DOHH2 (cell line): Measurements from ENCODE around the gene NCF4.

Experiments
- EZH2phosphoT487 ChIP-seq: fragments of 200-600 bp; sonication (generic); IDR thresholded peaks from 2 replicates; pipeline ENCODE4 v1.6.1; 2017; ENCODE audit warnings: borderline replicate concordance, mild to moderate bottlenecking, antibody characterized with exemption, low read length, moderate library complexity, mixed read lengths
- TF ChIP-seq, protein P1 (sequence below): fragments of 200-600 bp; sonication (generic); IDR thresholded peaks from one replicate; pipeline ENCODE4 v1.5.1; 2014; ENCODE audit warnings: antibody characterized with exemption, mild to moderate bottlenecking, low read depth, low read length; ENCODE audit not compliant: poor library complexity, severe bottlenecking

DNA sequence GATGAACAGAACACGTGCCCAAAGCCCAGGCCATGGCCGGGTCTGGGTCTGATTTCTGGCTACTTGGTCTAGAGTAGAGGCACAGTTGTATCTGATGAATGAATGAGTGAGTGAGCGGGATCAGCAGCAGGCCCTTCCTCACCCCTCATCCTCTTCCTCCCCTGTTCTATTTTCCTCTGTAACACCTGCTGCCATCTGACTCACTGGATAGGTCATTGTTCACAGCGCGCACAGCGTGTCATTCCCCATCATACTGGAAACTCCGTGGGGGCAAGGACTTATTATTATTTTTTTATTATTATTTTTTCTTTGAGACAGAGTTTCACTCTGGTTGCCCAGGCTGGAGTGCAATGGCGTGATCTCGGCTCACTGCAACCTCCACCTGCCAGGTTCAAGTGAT is 13.9 kb downstream of the NCF4 start:
- TF ChIP-seq, protein P1, sequence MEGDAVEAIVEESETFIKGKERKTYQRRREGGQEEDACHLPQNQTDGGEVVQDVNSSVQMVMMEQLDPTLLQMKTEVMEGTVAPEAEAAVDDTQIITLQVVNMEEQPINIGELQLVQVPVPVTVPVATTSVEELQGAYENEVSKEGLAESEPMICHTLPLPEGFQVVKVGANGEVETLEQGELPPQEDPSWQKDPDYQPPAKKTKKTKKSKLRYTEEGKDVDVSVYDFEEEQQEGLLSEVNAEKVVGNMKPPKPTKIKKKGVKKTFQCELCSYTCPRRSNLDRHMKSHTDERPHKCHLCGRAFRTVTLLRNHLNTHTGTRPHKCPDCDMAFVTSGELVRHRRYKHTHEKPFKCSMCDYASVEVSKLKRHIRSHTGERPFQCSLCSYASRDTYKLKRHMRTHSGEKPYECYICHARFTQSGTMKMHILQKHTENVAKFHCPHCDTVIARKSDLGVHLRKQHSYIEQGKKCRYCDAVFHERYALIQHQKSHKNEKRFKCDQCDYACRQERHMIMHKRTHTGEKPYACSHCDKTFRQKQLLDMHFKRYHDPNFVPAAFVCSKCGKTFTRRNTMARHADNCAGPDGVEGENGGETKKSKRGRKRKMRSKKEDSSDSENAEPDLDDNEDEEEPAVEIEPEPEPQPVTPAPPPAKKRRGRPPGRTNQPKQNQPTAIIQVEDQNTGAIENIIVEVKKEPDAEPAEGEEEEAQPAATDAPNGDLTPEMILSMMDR: no peak
- no peak for TF ChIP-seq EZH2phosphoT487
